ENCODE measurements around the gene TNS3.

The TNS3 gene

DNA sequence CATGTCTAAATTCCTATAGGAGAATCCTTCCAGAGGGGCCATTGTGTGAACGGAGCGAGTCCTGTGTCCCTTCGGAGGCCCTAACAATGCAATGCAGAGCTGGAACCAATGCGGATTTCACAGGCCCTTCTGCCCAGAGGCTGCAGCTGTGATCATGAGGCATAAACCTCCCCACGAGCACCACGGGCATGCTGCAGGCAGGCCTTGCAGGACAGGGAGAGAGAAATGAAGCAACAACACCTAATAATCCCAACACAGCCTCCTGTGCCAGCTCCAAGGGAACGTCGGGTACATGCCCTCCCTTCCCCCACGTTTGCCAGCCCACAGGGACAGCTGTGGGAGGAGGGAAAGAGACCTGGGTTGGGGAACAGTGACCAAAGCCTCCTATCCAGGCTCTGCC lies 74.4 kb downstream of the TNS3 start:
- TF ChIP-seq, protein P1, sequence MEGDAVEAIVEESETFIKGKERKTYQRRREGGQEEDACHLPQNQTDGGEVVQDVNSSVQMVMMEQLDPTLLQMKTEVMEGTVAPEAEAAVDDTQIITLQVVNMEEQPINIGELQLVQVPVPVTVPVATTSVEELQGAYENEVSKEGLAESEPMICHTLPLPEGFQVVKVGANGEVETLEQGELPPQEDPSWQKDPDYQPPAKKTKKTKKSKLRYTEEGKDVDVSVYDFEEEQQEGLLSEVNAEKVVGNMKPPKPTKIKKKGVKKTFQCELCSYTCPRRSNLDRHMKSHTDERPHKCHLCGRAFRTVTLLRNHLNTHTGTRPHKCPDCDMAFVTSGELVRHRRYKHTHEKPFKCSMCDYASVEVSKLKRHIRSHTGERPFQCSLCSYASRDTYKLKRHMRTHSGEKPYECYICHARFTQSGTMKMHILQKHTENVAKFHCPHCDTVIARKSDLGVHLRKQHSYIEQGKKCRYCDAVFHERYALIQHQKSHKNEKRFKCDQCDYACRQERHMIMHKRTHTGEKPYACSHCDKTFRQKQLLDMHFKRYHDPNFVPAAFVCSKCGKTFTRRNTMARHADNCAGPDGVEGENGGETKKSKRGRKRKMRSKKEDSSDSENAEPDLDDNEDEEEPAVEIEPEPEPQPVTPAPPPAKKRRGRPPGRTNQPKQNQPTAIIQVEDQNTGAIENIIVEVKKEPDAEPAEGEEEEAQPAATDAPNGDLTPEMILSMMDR (IDR thresholded peaks at IDR 0.05; ENCODE audit: low read depth, low read length, missing control alignments): no peak
- DNase-seq (ENCODE audit: extremely low read depth, low read depth): no peak

DNA sequence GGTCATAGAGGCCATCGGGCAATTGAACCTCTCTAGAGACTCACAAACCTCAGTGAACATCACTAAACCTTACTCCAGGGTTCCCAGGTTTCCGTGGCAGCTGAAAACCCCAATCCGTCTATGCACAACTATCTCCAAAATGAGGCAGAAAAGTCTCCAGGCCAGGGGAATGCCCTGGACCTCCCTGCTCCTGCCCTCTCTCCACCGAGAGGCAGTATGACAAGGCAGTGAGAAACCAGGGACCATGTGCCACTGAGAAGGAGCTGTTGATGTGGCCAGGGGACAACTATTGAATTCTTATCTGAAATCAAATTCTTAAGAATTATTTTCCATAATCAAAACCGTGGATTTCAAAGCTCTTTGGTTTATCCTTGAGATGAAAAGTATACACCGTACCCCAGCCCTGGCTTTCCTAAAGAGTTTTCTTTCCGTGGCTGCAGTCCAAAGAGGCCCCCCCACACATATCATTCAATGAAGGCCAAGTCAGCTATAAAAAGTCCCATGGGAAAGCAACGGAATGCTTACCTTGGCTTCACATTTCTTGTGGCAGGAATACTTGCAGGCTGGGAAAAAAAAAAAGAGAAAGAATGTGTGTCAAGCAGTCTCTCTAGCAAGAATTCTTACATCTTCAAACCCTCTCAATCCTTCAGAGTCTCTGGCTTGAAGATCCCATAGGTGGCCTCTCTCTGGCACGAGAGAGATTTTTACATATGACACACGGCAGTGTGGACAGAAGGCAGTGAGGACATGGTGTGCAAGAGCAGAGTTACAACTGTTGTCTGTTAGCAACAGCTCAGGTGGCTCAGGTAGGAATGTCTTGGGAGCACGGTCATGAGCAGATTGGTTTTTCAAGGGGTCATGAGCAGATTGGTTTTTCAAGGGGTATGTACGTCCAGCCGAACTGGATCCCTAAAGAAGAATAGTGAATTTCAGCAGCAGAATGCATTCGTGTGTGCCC lies 75.2 kb downstream of the TNS3 start:
- TF ChIP-seq, protein P1 (IDR thresholded peaks at IDR 0.05; ENCODE audit: low read depth, low read length, missing control alignments): no peak
- no peak overlapping the region for H3K4me3 ChIP-seq (replicated peaks; ENCODE audit: low read depth, low read length)
- no peak for DNase-seq (ENCODE audit: extremely low read depth, low read depth)

More for the DNA sequence above, 74.4 kb downstream of the TNS3 start:
- H3K4me3 ChIP-seq (replicated peaks; ENCODE audit: low read depth, low read length): no peak overlapping the region

DNA sequence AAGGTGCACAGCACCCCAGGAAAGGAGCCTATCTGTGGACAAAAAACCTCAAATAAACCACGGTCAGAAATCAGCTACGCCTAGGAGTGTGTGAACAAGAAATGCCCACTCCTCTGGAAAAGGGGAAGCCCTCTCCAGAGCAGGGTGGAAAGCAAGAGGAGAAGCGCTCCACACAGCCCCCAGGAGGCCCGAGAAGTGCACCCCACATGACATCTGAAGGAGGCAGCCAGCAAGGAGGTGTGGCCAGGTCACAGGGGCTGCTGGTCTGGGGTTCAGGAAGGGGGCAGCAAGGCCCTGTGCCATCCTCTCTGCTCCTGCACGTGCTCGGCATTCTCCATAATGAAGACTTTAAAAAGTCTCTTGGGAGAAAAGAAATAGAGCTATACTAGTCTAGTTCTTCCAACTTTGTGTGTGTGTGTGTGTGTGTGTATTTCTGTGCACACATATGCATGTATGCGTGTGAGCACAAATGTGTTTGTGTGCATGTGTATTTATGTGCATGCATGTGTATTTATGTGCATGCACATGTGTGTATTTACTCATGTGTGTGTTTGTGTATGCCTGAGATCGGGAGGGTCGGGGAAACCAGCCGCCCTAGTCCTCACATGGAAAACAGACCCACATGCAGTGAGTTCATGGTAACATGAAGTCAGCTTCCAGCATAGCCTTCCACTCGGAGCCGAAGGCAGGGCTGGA lies 76.5 kb downstream of the TNS3 start:
- H3K4me3 ChIP-seq (replicated peaks; ENCODE audit: low read depth, low read length): no peak overlapping the region
- no peak for DNase-seq (ENCODE audit: extremely low read depth, low read depth)
- TF ChIP-seq, protein P1 (IDR thresholded peaks at IDR 0.05; ENCODE audit: low read depth, low read length, missing control alignments): no peak

DNA sequence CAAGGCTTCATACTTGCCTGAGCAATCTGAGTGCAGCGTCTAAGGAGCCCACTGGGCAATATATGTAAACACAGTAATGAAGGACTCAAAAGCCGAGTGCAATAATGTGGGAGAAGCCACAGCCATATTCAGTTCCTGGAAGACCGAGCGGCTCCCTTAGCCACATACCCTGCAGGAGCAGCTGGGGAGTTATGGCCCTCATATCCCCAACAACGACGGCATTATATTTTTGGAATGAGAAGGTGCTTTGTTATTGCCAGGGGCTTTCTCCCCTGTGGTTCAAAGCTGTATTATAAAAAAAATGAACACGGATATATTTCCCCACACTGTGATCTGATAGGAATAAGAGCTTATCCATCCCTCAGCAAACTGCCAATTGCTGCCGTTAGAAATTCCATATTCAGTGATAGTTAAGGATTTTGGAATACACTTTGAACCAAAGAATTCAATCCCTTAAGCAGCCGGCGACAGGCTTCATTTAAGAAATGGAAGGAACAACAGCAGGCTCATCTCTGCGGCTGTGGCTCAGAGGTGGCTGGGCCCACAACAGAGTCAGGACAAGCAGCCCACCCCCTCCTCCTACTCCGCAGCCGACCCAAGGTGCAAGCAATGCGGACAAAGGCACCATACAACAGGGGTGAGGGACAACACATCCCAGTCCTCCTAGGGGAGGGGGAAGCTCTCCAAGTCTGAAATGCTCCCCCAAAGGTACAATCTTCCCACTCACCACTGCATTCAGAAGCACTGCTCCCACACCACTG lies 77.2 kb downstream of the TNS3 start:
- TF ChIP-seq, protein P1 (IDR thresholded peaks at IDR 0.05; ENCODE audit: low read depth, low read length, missing control alignments): no peak
- DNase-seq (ENCODE audit: extremely low read depth, low read depth): no peak
- H3K4me3 ChIP-seq (replicated peaks; ENCODE audit: low read depth, low read length): no peak overlapping the region

DNA sequence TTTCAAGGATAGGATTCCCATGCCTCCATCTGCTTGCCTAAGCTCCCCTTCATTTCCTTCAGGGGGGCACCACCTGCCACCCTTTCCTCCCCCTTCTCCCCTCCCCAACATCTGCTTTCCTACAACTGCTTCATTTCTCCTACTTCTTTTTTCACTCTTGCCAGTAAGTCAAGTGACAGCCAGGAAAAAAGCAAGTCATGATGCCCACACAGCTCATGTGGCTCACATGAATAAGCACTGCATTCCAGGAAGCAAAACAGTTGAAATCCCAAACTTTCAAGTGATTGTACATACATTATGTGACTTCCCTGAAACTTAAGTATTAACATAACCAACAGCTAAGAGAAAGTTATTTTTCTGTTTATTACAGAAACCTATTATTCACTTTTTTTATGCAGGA lies 78.6 kb downstream of the TNS3 start:
- no peak for DNase-seq (ENCODE audit: extremely low read depth, low read depth)
- TF ChIP-seq, protein P1 (IDR thresholded peaks at IDR 0.05; ENCODE audit: low read depth, low read length, missing control alignments): no peak
- H3K4me3 ChIP-seq (replicated peaks; ENCODE audit: low read depth, low read length): no peak overlapping the region

- H3K4me3 ChIP-seq (replicated peaks; ENCODE audit: low read depth, low read length): no peak overlapping the region
- no peak for DNase-seq (ENCODE audit: extremely low read depth, low read depth)
- TF ChIP-seq, protein P1 (IDR thresholded peaks at IDR 0.05; ENCODE audit: low read depth, low read length, missing control alignments): no peak
Observed at GRCh38 chr7:47502240-47502877, 79.6 kb downstream of the TNS3 start.

Measured in HFF-Myc (cell line).